K562 (cell line): ENCODE data around the gene CFD. TPM values are rescaled to one million over a fixed set of nuclear protein-coding genes. Genes with fewer than 3 reads are reported as not detected.

Experiments
- ATAC-seq: fragments of 200-7000 bp; cut with Tn5 transposase; 3 replicates; pipeline ENCODE4 v1.9.1; 2020; ENCODE audit warnings: moderate library complexity
- BruUV-seq: library from RNA; stranded (reverse); fragments of 400-500 nt; replicated peaks from 2 replicates; lab custom pipeline; 2021; lab: Mats Ljungman, UMichigan
- CTCF ChIA-PET: fragments of 300-600 bp; formaldehyde crosslinking; extraction: SDS; loops from one replicate; lab custom pipeline; 2021; ENCODE audit warnings: low intra/inter-chr PET ratio; lab: Yijun Ruan, JAX
- POLR2A ChIA-PET: fragments of 300-600, 350-650 bp; sonication (Branson Sonifier 250); formaldehyde crosslinking; extraction: SDS; loops from one replicate; lab custom pipeline; 2021; ENCODE audit warnings: antibody characterized with exemption, inconsistent platforms; lab: Yijun Ruan, JAX
- DNase-seq, 4 experiments: peaks; one replicate each; pipeline versions ENCODE4 v3.0.0 to v3.0.0-alpha.2; 2011 to 2018; ENCODE audit warnings: low spot score in 3 of 4, mixed read lengths in 3 of 4; ENCODE audit errors: extremely low read depth in 1 of 4
- FAIRE-seq: peaks from 2 replicates; lab custom pipeline; 2011; peaks lifted over from hg19 to GRCh38; lab: Jason Lieb, UNC
- H2AFZ ChIP-seq: 2 replicates; pipeline ENCODE4 v1.6.0; 2011; ENCODE audit warnings: low read depth, low read length, control low read depth, inconsistent platforms
- H3K27ac ChIP-seq: fragments of 200-600 bp; 3 replicates; pipeline ENCODE4 v1.8.0; 2011; ENCODE audit warnings: low read depth, mild to moderate bottlenecking, control low read depth, inconsistent platforms, low read length, moderate library complexity, mixed read lengths; ENCODE audit errors: extremely low read depth
- H3K27me3 ChIP-seq, 2 experiments: fragments of 300-600 bp in 1 of 2; 2 replicates in 1 of 2; 3 replicates in 1 of 2; pipeline versions ENCODE4 v1.6.0 to v1.8.0; 2011; ENCODE audit warnings: inconsistent platforms in 2 of 2, low read length in 2 of 2, mild to moderate bottlenecking in 1 of 2, mixed read lengths in 1 of 2, moderate library complexity in 1 of 2; ENCODE audit not compliant: control insufficient read depth in 2 of 2, insufficient read depth in 2 of 2
- H3K36me3 ChIP-seq: fragments of 300-600 bp; 3 replicates; pipeline ENCODE4 v1.8.0; 2011; ENCODE audit warnings: mild to moderate bottlenecking, low read length, inconsistent platforms; ENCODE audit not compliant: control insufficient read depth, insufficient read depth
- H3K4me1 ChIP-seq, 2 experiments: fragments of 200-600 bp in 1 of 2; replicated peaks in 1 of 2; 2 replicates in 1 of 2; 3 replicates in 1 of 2; pipeline versions ENCODE4 v1.5.1 to v1.8.0; 2011; ENCODE audit warnings: inconsistent platforms in 2 of 2, low read length in 2 of 2, mild to moderate bottlenecking in 1 of 2, mixed read lengths in 1 of 2, moderate library complexity in 1 of 2; ENCODE audit not compliant: control insufficient read depth in 2 of 2, insufficient read depth in 2 of 2
- H3K4me2 ChIP-seq: 2 replicates; pipeline ENCODE4 v1.6.1; 2011; ENCODE audit warnings: low read length, control low read depth, inconsistent platforms, mixed read lengths; ENCODE audit not compliant: insufficient read depth
- H3K4me3 ChIP-seq: fragments of 200-600 bp; sonication (generic), shearing (Covaris generic); 2 replicates; pipeline ENCODE4 v1.5.1; 2016; ENCODE audit warnings: control low read depth, inconsistent platforms
- H3K79me2 ChIP-seq: fragments of 200-600 bp; 3 replicates; pipeline ENCODE4 v1.8.0; 2011; ENCODE audit warnings: low read length, inconsistent platforms; ENCODE audit not compliant: control insufficient read depth, insufficient read depth
- H3K9ac ChIP-seq, 2 experiments: 2 replicates each; pipeline versions ENCODE4 v1.6.0 to v1.6.1; 2011; ENCODE audit warnings: low read depth in 2 of 2, low read length in 2 of 2, control low read depth in 1 of 2, inconsistent platforms in 1 of 2, mild to moderate bottlenecking in 1 of 2, mixed read lengths in 1 of 2; ENCODE audit not compliant: insufficient read depth in 1 of 2
- H3K9me1 ChIP-seq: one replicate; pipeline ENCODE4 v1.6.0; 2011; ENCODE audit warnings: inconsistent platforms, mild to moderate bottlenecking, low read length, moderate library complexity; ENCODE audit not compliant: control insufficient read depth, insufficient read depth
- H3K9me3 ChIP-seq: replicated peaks from 2 replicates; pipeline ENCODE4 v1.5.1; 2011; ENCODE audit warnings: low read depth, low read length, inconsistent platforms; ENCODE audit not compliant: control insufficient read depth, insufficient read depth
- H4K20me1 ChIP-seq: replicated peaks from 2 replicates; pipeline ENCODE4 v1.6.1; 2011; ENCODE audit warnings: low read length, inconsistent platforms, mixed read lengths; ENCODE audit not compliant: control insufficient read depth, insufficient read depth
- BRF2 ChIP-seq: IDR thresholded peaks from 3 replicates; pipeline ENCODE4 v1.6.1; 2011; ENCODE audit warnings: borderline replicate concordance, mild to moderate bottlenecking; ENCODE audit not compliant: insufficient read length, insufficient read depth
- CREB3L1 ChIP-seq: fragments of 450-650 bp; IDR thresholded peaks from 2 replicates; pipeline ENCODE4 v1.6.1; 2014; ENCODE audit warnings: low read depth, mild to moderate bottlenecking, moderate library complexity, borderline replicate concordance
- KAT2B ChIP-seq: IDR thresholded peaks from one replicate; pipeline ENCODE4 v1.6.1; 2012; ENCODE audit warnings: low read depth, mild to moderate bottlenecking, control low read depth, inconsistent platforms, low read length, moderate library complexity
- MAX ChIP-seq: sonication (generic); formaldehyde crosslinking; IDR thresholded peaks from 2 replicates; pipeline ENCODE4 v1.9.0; 2022; ENCODE audit warnings: mild to moderate bottlenecking, missing genetic modification reagents
- RBFOX2 ChIP-seq: fragments of 200-400 bp; formaldehyde crosslinking; IDR thresholded peaks from 2 replicates; pipeline ENCODE4 v1.6.1; 2017; ENCODE audit warnings: low read depth, mild to moderate bottlenecking, low read length, moderate library complexity
- ZBTB33 ChIP-seq: sonication (generic); formaldehyde crosslinking; IDR thresholded peaks from 2 replicates; pipeline ENCODE4 v1.8.1; 2023; ENCODE audit warnings: mild to moderate bottlenecking, missing genetic modification reagents
- ZFP36 ChIP-seq: fragments of 150-350 bp; IDR thresholded peaks from 2 replicates; pipeline ENCODE4 v1.6.1; 2018; ENCODE audit warnings: low read length, low read depth; ENCODE audit not compliant: partially characterized antibody
- WGBS: fragments of 100-300 bp; shearing (Covaris generic); methylation state at CpG from one replicate; pipeline ENCODE4 v1.1.6; 2016; ENCODE audit warnings: low coverage, mixed read lengths; ENCODE audit not compliant: insufficient coverage; ENCODE audit errors: missing lambda C conversion rate; 5-methylcytosine and 5-hydroxymethylcytosine counted together
- in situ Hi-C: fragments of 300-500 bp; cut with MboI; formaldehyde crosslinking; loops from 4 replicates; pipeline ENCODE4 v1.15.0; 2018; ENCODE audit warnings: inconsistent platforms, mixed read lengths
- intact Hi-C: fragments of 100-400 bp; cut with micrococcal nuclease; formaldehyde crosslinking; loops from 2 replicates; pipeline ENCODE4 v1.14.2; 2022
- polyA plus RNA-seq, 8 experiments: library from polyadenylated mRNA; depleted of rRNA in 4 of 8; stranded (reverse) in 5 of 8; unstranded in 3 of 8; fragments of >200 nt; fragmentation: Nextera tagmentation in 2 of 8; fragmentation: Illumina TruSeq in 1 of 8; extraction: Ambion mirVana in 2 of 8; extraction: Trizol in 1 of 8; gene quantifications; 2 replicates each; pipeline versions ENCODE4 v1.2.1 to v1.2.3, GENCODE V29; 2011 to 2014; ENCODE audit warnings: inconsistent platforms in 1 of 8, missing spikeins in 1 of 8
- total RNA-seq, 7 experiments: library from RNA; depleted of rRNA in 6 of 7; stranded (reverse); fragments of >200 nt in 6 of 7; fragmentation: Illumina TruSeq in 2 of 7; extraction: Trizol in 2 of 7; gene quantifications; 2 replicates each; pipeline versions ENCODE4 v1.2.1 to v1.2.3, GENCODE V29; 2011 to 2021; ENCODE audit warnings: low replicate concordance in 1 of 7

The CFD gene
- total and polyA plus RNA-seq, 9 of the 15 experiments (the other 6 are each of a cell fraction or from before 2014, with no cell fraction given), result 0.52 to 59.4 (median 7.6) TPM

GRCh38 chr19:829129-829758 is 30.2 kb upstream of the CFD start:
- H3K79me2 ChIP-seq, result no peaks in the 10 kb centered on the region; the same call in 2 of the 3 replicates
- no peak for ATAC-seq
- intact Hi-C loops (no loop called here), in situ Hi-C loops (no loop called here)
- no peaks in the 10 kb centered on the region for H3K9me3 ChIP-seq
- no peak for FAIRE-seq
- no TSS peak for BruUV-seq
- H3K9ac ChIP-seq, result peak overlapping the region in 1 of 2 experiments; percentile 78; a peak in 2 of 4 replicates
- H3K36me3 ChIP-seq, result no peaks in the 10 kb centered on the region
- WGBS, result 67% methylated on average over 16 of the region's 18 CpGs
- no peaks in the 10 kb centered on the region for H3K27me3 ChIP-seq
- ChIA-PET CTCF (interaction anchor here (1.2 kb wide), 1 partner anchor 59 kb away, joined by 3 read pairs; no protein-coding TSS in a partner anchor), POLR2A (no interaction called here)
- peaks cover 1 to 55% of the 10 kb centered on the region in 2 experiments; a peak in 4 of 5 replicates for H3K4me1 ChIP-seq
- no peaks in the 10 kb centered on the region for H3K9me1 ChIP-seq
- TF ChIP-seq KAT2B (no peak), BRF2 (no peak), ZBTB33 (CRISPR knock-in tag) (peak; percentile 87), CREB3L1 (no peak), MAX (CRISPR knock-in tag) (0 out of 2 replicates have a peak, but pooled peaks have one; percentile 23), RBFOX2 (0 out of 2 replicates have a peak, but pooled peaks have one; percentile 15), ZFP36 (peak; percentile 78)
- DNase-seq, result no peak
- H4K20me1 ChIP-seq, result no peaks in the 10 kb centered on the region
- no peak overlapping the region for H3K27ac ChIP-seq
- H3K4me2 ChIP-seq, result no peak overlapping the region
- H3K4me3 ChIP-seq, result no peak overlapping the region
- H2AFZ ChIP-seq, result no peak overlapping the region
